ENCODE measurements around the gene CAPN8. TPM values are rescaled to one million over a fixed set of nuclear protein-coding genes. Genes with fewer than 3 reads are reported as not detected.

CAPN8 gene
- polyA plus RNA-seq, 1 donor (not counting 4 experiments of a cell fraction or from before 2014, with no cell fraction given) = 4.7 TPM

GRCh38 chr1:223647249-223647648 lies 18.3 kb downstream of the CAPN8 start:
- H4K20me1 ChIP-seq (ENCODE audit: control insufficient read depth, extremely low read depth, insufficient read depth, low read length) = no peaks in the 10 kb centered on the region
- H3K9ac ChIP-seq (ENCODE audit: control insufficient read depth, extremely low read depth, insufficient read depth, low read length) = no peak overlapping the region
- no peak overlapping the region for H3K4me3 ChIP-seq (ENCODE audit: control insufficient read depth in 2 of 3, extremely low read depth in 1 of 3, insufficient read depth in 2 of 3, low read depth in 1 of 3, low read length in 3 of 3)
- no peaks in the 10 kb centered on the region for H3K9me1 ChIP-seq (ENCODE audit: control insufficient read depth, extremely low read depth, insufficient read depth, low read length)
- no peaks in the 10 kb centered on the region for H3K36me3 ChIP-seq (ENCODE audit: control insufficient read depth in 2 of 2, extremely low read depth in 1 of 2, insufficient read depth in 2 of 2, low read length in 2 of 2)
- peaks cover 6% of the 10 kb centered on the region for H3K4me1 ChIP-seq (ENCODE audit: control insufficient read depth, extremely low read depth, insufficient read depth, low read length)
- H3K79me2 ChIP-seq (ENCODE audit: control insufficient read depth, insufficient read depth, low read length) = no peaks in the 10 kb centered on the region
- DNase-seq (ENCODE audit: low read depth, low spot score) = no peak
- H3K27me3 ChIP-seq (ENCODE audit: control insufficient read depth, extremely low read depth, insufficient read depth, low read length) = no peaks in the 10 kb centered on the region
- dilution Hi-C loops (cut with MboI; ENCODE audit: extremely low pct_ligation_motif_present, low sequenced_read_pairs) = no loop called here
- no peak overlapping the region for H2AFZ ChIP-seq (ENCODE audit: control insufficient read depth, low read length)
- no peak overlapping the region for H3K4me2 ChIP-seq (ENCODE audit: control insufficient read depth, extremely low read depth, insufficient read depth, low read depth, low read length)
- no peak overlapping the region for H3K27ac ChIP-seq (ENCODE audit: control insufficient read depth, insufficient read depth, low read length)
- TF ChIP-seq EZH2 (IDR thresholded peaks at IDR 0.05; ENCODE audit: low read length) (no peak), CTCF (optimal IDR thresholded peaks at IDR 0.05 in 1 of 3, IDR thresholded peaks at IDR 0.05 in 1 of 3, conservative IDR thresholded peaks at IDR 0.05 in 1 of 3; ENCODE audit: extremely low read depth in 1 of 3, insufficient read depth in 2 of 3, low read length in 3 of 3) (no peak)
- no peak for FAIRE-seq
- H3K9me3 ChIP-seq (ENCODE audit: control insufficient read depth, low read depth, low read length) = no peaks in the 10 kb centered on the region

- dilution Hi-C loops (cut with MboI; ENCODE audit: extremely low pct_ligation_motif_present, low sequenced_read_pairs) = no loop called here
- H3K9me3 ChIP-seq (ENCODE audit: control insufficient read depth, low read depth, low read length) = no peaks in the 10 kb centered on the region
- no peak overlapping the region for H2AFZ ChIP-seq (ENCODE audit: control insufficient read depth, low read length)
- no peaks in the 10 kb centered on the region for H3K9me1 ChIP-seq (ENCODE audit: control insufficient read depth, extremely low read depth, insufficient read depth, low read length)
- FAIRE-seq (no peak), DNase-seq (ENCODE audit: low read depth, low spot score) (no peak)
- H3K4me1 ChIP-seq (ENCODE audit: control insufficient read depth, extremely low read depth, insufficient read depth, low read length) = no peaks in the 10 kb centered on the region
- H3K36me3 ChIP-seq (ENCODE audit: control insufficient read depth in 2 of 2, extremely low read depth in 1 of 2, insufficient read depth in 2 of 2, low read length in 2 of 2) = no peaks in the 10 kb centered on the region
- H3K4me2 ChIP-seq (ENCODE audit: control insufficient read depth, extremely low read depth, insufficient read depth, low read depth, low read length) = no peak overlapping the region
- H3K4me3 ChIP-seq (ENCODE audit: control insufficient read depth in 2 of 3, extremely low read depth in 1 of 3, insufficient read depth in 2 of 3, low read depth in 1 of 3, low read length in 3 of 3) = no peak overlapping the region
- H4K20me1 ChIP-seq (ENCODE audit: control insufficient read depth, extremely low read depth, insufficient read depth, low read length) = no peaks in the 10 kb centered on the region
- TF ChIP-seq CTCF (optimal IDR thresholded peaks at IDR 0.05 in 1 of 3, IDR thresholded peaks at IDR 0.05 in 1 of 3, conservative IDR thresholded peaks at IDR 0.05 in 1 of 3; ENCODE audit: extremely low read depth in 1 of 3, insufficient read depth in 2 of 3, low read length in 3 of 3) (no peak), EZH2 (IDR thresholded peaks at IDR 0.05; ENCODE audit: low read length) (no peak)
- no peaks in the 10 kb centered on the region for H3K79me2 ChIP-seq (ENCODE audit: control insufficient read depth, insufficient read depth, low read length)
- no peak overlapping the region for H3K27ac ChIP-seq (ENCODE audit: control insufficient read depth, insufficient read depth, low read length)
- H3K9ac ChIP-seq (ENCODE audit: control insufficient read depth, extremely low read depth, insufficient read depth, low read length) = no peak overlapping the region
- no peaks in the 10 kb centered on the region for H3K27me3 ChIP-seq (ENCODE audit: control insufficient read depth, extremely low read depth, insufficient read depth, low read length)
These were observed 19.6 kb downstream of the CAPN8 start for GRCh38 chr1:223645903-223646302.
